ENCODE results near the gene MCTP1.
"Not testable (repeated sequence)": the region's sequence is repeated elsewhere in the genome, so short reads cannot be mapped to it uniquely, and the experiment has no call there.

DNA sequence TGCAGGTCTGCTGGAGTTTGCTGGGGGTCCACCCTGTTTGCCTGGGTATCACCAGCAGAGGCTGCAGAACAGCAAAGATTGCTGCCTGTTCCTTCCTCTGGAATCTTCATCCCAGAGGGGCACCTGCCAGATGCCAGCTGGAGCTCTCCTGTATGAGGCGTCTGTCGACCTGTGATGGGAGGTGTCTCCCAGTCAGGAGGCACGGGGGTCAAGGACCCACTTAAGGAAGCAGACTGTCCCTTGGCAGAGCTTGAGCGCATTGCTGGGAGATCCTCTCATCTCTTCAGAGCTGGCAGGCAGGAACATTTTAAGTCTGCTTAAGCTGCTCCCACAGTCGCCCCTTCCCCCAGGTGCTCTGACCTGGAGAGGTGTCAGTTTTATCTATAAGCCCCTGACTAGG lies 456.7 kb downstream of the MCTP1 start:
- TF ChIP-seq, protein P1, sequence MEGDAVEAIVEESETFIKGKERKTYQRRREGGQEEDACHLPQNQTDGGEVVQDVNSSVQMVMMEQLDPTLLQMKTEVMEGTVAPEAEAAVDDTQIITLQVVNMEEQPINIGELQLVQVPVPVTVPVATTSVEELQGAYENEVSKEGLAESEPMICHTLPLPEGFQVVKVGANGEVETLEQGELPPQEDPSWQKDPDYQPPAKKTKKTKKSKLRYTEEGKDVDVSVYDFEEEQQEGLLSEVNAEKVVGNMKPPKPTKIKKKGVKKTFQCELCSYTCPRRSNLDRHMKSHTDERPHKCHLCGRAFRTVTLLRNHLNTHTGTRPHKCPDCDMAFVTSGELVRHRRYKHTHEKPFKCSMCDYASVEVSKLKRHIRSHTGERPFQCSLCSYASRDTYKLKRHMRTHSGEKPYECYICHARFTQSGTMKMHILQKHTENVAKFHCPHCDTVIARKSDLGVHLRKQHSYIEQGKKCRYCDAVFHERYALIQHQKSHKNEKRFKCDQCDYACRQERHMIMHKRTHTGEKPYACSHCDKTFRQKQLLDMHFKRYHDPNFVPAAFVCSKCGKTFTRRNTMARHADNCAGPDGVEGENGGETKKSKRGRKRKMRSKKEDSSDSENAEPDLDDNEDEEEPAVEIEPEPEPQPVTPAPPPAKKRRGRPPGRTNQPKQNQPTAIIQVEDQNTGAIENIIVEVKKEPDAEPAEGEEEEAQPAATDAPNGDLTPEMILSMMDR (IDR thresholded peaks at IDR 0.05): not testable (repeated sequence)
- not testable (repeated sequence) for TF ChIP-seq POLR2A (IDR thresholded peaks at IDR 0.05; ENCODE audit: low read depth); POLR2AphosphoS5 (IDR thresholded peaks at IDR 0.05); EP300 (IDR thresholded peaks at IDR 0.05)

Data from esophagus muscularis mucosa (tissue), 4 donors.